ENCODE data around the gene PYGM. TPM values are rescaled to one million over a fixed set of nuclear protein-coding genes. Genes with fewer than 3 reads are reported as not detected.

PYGM gene
- total RNA-seq, 1 experiment from 2014 or later: 1.7 TPM

- Histone ChIP-seq H3K27me3 (ENCODE audit: insufficient read depth, low read length) (no peaks in the 10 kb centered on the region), H3K4me3 (replicated peaks in 1 of 2; ENCODE audit: low read depth in 1 of 2, low read length in 2 of 2) (no peak overlapping the region), H3K9me3 (ENCODE audit: control insufficient read depth in 1 of 2, insufficient read depth in 1 of 2, low read depth in 1 of 2, low read length in 2 of 2) (no peaks in the 10 kb centered on the region), H3K79me2 (ENCODE audit: insufficient read depth, low read length) (no peaks in the 10 kb centered on the region), H2AFZ (ENCODE audit: low read depth, low read length, poor library complexity, severe bottlenecking) (no peak overlapping the region), H3K27ac (ENCODE audit: low read depth, low read length) (no peak overlapping the region), H3K4me1 (ENCODE audit: control insufficient read depth in 1 of 2, insufficient read depth in 2 of 2, low read length in 2 of 2) (peaks cover 0 to 5% of the 10 kb centered on the region in 2 experiments; a peak in 1 of 4 replicates), H3K4me2 (ENCODE audit: low read length) (no peak overlapping the region), H3K36me3 (ENCODE audit: control insufficient read depth in 1 of 2, insufficient read depth in 2 of 2, low read length in 2 of 2) (no peaks in the 10 kb centered on the region), H3K9ac (ENCODE audit: low read length) (no peak overlapping the region), H4K20me1 (ENCODE audit: insufficient read depth) (no peaks in the 10 kb centered on the region), H3K9me2 (ENCODE audit: insufficient read depth) (no peaks in the 10 kb centered on the region)
- ATAC-seq: no peak
- ChIA-PET POLR2A (no interaction called here), CTCF (no interaction called here), RAD21 (ENCODE audit: low non-redundant PET in 1 of 2, low total read pairs in 2 of 2, uncharacterized antibody in 2 of 2, unreplicated experiment in 2 of 2) (no interaction called here)
- TF ChIP-seq, protein P1, sequence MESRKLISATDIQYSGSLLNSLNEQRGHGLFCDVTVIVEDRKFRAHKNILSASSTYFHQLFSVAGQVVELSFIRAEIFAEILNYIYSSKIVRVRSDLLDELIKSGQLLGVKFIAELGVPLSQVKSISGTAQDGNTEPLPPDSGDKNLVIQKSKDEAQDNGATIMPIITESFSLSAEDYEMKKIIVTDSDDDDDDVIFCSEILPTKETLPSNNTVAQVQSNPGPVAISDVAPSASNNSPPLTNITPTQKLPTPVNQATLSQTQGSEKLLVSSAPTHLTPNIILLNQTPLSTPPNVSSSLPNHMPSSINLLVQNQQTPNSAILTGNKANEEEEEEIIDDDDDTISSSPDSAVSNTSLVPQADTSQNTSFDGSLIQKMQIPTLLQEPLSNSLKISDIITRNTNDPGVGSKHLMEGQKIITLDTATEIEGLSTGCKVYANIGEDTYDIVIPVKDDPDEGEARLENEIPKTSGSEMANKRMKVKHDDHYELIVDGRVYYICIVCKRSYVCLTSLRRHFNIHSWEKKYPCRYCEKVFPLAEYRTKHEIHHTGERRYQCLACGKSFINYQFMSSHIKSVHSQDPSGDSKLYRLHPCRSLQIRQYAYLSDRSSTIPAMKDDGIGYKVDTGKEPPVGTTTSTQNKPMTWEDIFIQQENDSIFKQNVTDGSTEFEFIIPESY (IDR thresholded peaks at IDR 0.05; ENCODE audit: extremely low read depth, insufficient replicate concordance, low read length): no peak
- TF ChIP-seq SP1 (IDR thresholded peaks at IDR 0.05; ENCODE audit: low read depth) (no peak), CEBPB (IDR thresholded peaks at IDR 0.05; ENCODE audit: low read depth) (no peak), YY1 (IDR thresholded peaks at IDR 0.05; ENCODE audit: extremely low read depth, insufficient replicate concordance, low read depth, low read length) (no peak), ZNF274 (IDR thresholded peaks at IDR 0.05; ENCODE audit: low read depth, low read length) (no peak), REST (IDR thresholded peaks at IDR 0.05; ENCODE audit: low read depth) (no peak), JUND (IDR thresholded peaks at IDR 0.05) (no peak), SIN3A (IDR thresholded peaks at IDR 0.05; ENCODE audit: low read depth) (no peak), CTCF (IDR thresholded peaks at IDR 0.05 in 2 of 3, conservative IDR thresholded peaks at IDR 0.05 in 1 of 3; ENCODE audit: borderline replicate concordance in 1 of 3, insufficient read depth in 1 of 3, low read depth in 2 of 3, low read length in 2 of 3) (no peak), EZH2phosphoT487 (IDR thresholded peaks at IDR 0.05; ENCODE audit: borderline replicate concordance) (no peak), ZFX (IDR thresholded peaks at IDR 0.05) (no peak), MAX (IDR thresholded peaks at IDR 0.05) (no peak), ELF1 (IDR thresholded peaks at IDR 0.05; ENCODE audit: borderline replicate concordance, low read depth) (no peak), FOSL1 (IDR thresholded peaks at IDR 0.05; ENCODE audit: low read depth) (no peak), POLR2A (IDR thresholded peaks at IDR 0.05; ENCODE audit: borderline replicate concordance, extremely low read depth, insufficient read depth, insufficient read length) (no peak), POLR2AphosphoS5 (IDR thresholded peaks at IDR 0.05; ENCODE audit: low read depth, low read length) (no peak)
- intact Hi-C loops (cut with micrococcal nuclease): no loop called here
- DNase-seq (ENCODE audit: low read depth, low spot score): no peak
- no TSS peak for BruUV-seq (replicated peaks)
Observed at GRCh38 chr11:64751136-64751535, 8.6 kb downstream of the PYGM start.

All from HCT116 (cell line).